Fibroblast of peridontal ligament (primary cell): Measurements from ENCODE around the gene PHC1.
"Not testable (repeated sequence)": the region's sequence is repeated elsewhere in the genome, so short reads cannot be mapped to it uniquely, and the experiment has no call there.

ENCODE experiments used
- DNase-seq: peaks from one replicate; pipeline ENCODE4 v3.0.0-alpha.2; 2010; ENCODE audit errors: extremely low read depth

PHC1 gene

DNA sequence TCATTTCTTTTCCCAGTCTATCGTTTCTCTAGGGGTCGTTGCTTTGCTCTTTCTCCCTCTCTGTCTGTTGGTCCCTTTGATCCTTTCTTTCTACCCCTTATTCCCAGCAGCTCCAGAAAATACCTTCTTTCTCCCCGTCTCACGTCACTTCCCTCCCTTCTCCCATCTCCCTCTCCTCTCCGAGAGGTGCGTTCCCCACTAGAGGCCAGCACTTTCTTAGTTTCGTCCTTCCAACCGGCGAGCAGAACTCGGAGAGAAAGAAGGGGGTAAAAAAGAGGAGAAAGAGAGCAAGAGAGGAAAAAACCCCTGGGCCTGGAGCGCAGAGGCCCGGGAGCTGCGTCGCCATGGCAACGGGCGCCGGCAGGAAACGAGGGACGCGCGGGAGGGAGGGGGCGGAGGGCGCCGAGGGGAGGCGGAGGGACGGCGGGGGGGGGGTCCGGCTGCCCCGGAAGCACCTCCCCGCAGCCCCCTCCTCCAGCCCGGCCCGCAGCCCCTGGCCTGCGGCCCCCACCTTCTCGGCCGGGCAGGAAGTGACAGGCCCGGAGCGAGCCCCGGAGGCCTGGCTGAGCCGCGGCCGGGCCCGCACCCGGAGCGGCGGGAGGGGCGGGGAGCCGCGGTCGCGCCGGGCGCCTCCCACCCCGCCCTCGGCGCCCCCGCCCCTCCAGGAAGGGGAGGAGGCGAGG, at the start of gene PHC1:
TSS of gene PHC1 (plus strand) at position 477 of the 683 bp plus-strand sequence. CDS start 3,169 bp downstream, outside the sequence.
- peak; percentile 70 for DNase-seq

DNA sequence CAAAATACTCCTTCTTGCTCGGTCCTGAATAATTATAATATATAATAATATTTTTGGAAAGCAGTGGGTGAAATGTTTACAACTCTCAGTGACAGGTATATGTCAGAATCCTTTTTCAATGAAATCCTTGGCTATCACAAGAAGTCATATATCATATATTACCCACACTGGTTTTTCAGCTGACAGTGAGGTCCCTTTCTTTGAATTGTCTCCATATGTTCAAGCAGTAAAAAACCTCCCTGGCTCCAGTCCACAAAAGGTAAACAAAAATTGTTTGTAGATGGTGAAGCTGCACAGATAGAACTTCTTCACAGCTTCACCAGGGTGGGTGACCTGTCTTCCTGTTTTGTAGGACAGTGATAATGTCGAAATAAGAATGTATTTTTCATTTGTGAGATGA, 47.9 kb upstream of the PHC1 start:
- DNase-seq, result no peak

DNA sequence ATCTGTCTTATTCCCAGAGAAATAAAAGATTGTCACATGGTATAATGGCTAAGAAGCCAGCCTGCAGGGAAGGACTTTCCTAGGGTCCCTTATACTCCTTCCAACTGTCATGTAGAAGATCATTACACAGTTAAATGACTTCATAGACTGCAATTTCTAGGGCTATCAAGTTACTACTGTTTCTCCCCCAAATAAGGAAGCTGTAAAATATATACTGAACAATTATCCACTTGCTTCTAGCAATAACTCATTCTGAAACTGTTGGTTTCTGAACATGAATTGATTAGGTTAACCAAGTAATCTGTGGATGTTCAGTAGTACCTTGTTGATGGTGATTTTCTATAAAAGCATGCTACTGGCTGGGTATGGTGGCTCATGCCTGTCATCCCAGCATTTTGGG, 47.3 kb upstream of the PHC1 start:
- no peak for DNase-seq

DNA sequence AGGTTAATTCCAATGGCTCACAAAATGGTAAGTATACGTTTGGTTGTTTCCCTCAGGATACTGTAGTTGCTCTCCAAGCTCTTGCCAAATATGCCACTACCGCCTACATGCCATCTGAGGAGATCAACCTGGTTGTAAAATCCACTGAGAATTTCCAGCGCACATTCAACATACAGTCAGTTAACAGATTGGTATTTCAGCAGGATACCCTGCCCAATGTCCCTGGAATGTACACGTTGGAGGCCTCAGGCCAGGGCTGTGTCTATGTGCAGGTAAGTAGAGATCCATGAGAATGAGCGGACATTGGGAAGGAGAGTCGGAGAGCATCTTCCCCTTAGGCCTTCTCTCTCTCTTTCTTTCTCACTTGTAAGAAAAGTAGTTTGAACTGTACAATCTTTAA, 46.5 kb upstream of the PHC1 start:
- DNase-seq, result peak; percentile 2

DNA sequence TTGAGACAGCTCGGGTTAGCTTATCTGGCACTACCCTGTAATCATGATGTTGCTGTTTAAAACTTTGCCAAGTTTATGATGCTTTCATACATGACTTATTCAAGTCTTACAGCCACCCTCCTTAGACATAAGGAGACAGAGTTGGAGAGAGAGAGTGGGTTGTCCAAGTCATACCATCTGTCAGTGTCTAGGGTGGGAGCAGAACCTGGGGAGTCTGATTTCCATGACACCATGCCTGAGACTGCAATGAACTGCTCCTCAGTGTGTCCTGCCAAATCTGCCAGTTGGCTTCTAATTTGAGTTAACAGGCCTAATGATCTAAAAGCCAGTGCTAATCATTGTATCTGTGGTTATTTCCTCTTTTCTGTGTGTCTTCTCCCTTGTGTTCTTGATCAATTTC, 43.7 kb upstream of the PHC1 start:
- no peak for DNase-seq

DNA sequence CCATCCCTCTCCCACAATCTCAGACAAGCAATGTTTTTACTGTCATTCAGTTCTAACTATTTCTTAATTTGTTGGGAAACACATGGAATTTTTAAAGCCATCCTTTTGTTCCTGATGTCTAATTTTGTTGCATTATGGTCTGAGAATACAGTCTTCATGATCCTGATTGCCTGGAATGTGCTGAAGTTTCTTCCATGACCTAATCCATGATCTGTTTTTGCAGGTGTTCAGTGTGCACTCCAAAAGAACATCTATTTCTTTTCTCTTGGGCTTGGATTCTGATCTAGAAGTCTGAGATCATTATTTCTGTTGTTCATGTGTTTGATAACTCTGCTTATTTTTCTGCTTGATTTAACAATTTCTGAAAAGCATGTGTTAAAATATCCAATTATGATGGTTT, 43.2 kb upstream of the PHC1 start:
- DNase-seq, result no peak

DNA sequence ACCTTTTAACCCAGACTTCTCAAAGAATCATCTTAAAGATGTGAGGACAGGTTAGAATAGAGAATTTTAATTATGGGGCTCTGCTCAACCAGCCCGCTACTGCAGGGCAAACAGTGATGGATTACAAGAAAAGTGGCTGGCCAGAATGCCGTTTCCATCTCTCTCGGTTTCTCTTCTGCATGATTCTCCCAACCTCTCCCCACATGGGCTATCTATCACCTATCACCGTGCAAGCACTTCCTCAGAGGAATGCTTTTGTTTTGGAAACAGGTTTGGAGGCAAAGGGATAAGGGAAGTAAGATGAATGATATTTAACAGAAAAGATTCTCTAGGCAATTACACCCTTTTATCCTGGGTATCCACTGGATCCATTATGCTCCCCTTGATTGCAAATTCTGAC, 37.4 kb upstream of the PHC1 start:
- DNase-seq, result no peak

DNA sequence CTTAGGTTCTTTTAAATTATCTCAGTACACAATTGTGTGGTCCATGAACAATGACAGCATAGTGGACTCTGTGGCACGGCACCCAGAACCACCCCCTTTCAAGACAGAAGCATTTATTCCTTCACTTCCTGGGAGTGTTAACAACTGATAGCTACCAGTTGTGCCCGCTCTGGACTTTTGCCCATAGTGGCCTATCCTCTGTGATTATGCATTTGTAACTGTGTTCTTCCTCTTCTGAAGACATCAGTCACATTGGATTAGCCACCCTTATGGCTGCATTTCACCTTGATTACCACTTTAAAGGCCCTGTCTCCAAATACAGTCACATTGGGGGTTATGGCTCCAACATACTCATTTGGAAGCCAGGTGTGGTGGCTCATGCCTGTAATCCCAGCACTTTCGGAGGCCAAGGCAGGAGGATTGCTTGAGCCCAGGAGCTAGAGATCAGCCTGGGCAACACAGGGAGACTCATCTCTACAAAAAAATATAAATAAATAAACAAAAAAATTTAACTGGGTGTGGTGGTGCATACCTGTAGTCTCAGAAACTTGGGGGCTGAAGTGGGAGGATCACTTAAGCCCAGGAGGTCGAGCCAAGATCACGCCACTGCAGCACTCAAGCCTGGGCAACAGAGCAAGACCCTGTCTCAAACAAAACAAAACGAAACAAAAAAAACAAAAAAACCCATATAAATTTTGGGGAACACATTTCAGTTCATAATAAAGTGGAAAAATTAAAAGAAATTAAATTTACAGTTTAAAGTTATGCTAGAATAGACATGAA, 27.6 kb upstream of the PHC1 start:
- no peak for DNase-seq

DNA sequence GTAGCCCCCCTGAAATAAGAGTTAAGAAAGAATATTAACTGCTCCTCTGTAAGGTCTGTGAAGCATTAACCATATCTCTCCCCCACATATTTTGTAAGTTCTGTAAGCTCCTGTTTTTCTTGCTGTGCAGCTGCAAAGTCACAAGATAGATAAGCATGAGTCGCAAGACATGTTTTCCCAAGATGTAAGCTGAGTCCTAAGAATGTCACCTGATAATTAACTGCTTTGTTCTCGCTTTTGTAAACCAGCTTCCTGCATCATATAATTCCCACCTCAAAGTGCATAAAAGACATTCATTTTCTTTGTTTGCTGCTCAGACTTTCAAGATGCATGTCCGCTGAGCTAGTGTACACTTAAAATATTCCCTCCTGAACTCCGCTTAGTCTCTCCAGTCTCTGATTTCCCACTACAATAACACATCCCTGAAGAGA, 27.0 kb upstream of the PHC1 start:
- no peak for DNase-seq

DNA sequence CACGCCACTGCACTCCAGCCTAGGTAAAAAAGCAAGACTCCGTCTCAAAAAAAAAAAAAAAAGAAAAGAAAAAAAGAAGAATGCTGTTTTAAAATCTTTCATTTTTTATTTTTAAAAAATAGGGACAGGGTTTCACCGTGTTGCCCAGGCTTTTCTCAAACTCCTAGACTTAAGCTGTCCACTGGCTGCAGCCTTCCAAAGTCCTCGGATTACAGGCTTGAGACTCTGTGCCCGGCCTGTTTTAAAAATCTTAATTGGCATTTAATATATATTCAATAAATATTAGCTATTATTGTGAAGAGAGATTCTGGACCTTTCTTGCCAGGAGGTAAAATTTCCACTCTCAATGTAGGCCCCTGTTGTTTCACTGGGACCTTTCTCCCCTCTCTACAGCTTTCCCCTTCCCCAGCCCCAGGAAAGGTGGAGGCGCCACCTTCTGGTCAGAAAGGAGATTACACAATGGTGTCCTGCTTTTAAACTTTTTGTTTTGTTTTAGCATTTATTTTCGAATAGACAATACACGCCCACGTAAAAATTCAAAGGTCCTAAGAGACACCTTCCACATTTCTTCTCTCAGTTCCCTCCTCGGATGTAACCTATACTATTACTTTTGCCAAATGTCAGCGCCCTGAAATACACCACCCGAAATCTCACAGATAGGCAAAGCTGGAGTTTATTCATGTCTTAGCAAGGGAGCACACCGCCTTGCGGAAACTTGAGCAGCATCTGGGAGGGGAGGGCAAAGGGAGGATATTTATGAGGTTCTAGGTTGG, 23.8 kb upstream of the PHC1 start:
- peak; percentile 57 for DNase-seq

DNA sequence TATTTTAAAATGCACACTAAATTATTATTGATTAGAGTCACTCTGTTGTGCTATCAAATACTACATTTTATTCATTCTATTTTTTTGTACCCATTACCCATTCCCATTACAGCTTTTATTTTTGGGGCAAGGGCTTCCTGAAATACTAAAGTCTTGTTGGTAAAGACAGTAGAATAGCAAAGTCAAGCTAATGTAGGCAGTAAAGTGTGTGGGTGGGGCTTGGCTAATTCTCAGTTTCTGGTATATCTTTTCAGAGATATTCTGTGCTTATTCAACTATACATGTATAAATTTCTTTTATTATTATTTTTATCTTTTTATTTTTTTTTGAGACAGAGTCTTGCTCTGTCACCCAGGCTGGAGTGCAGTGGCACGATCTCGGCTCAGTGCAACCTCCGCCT, 22.3 kb upstream of the PHC1 start:
- no peak for DNase-seq

DNA sequence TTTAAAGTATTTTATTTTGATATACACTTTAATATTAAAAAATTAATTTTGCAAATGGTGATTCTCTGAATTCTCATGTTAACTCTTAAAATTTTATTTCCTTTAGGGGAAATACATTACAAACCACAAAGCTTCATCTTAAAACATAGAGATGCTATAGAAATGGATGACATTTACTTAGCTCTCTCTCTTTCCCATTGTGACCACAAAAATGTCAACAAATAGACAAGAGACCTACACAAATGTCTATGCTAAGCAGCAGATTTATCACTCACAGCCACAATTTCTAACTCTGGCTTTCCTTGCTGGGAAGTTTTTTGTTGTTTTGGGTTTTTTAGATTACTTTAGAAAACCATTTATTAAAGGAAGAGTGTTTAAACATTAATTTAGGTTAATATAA, 19.9 kb upstream of the PHC1 start:
- DNase-seq, result no peak

DNA sequence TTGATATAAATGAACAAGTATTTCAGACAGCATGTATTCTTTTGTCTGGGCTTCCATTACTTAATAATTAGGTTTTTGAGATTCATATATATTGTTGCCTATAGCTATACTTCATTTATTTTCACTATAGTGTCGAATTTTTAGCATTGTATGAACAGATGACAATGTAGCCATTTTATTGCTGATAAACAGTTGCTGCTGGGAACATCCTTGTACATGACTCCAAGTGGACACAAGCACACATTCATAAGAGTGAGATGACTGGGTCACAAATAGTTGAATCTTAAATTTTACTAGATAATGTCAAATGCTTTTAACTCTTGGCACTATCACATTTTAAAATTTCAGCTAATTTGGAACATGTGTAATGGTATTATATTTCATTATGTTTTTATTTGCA, 19.3 kb upstream of the PHC1 start:
- no peak for DNase-seq

DNA sequence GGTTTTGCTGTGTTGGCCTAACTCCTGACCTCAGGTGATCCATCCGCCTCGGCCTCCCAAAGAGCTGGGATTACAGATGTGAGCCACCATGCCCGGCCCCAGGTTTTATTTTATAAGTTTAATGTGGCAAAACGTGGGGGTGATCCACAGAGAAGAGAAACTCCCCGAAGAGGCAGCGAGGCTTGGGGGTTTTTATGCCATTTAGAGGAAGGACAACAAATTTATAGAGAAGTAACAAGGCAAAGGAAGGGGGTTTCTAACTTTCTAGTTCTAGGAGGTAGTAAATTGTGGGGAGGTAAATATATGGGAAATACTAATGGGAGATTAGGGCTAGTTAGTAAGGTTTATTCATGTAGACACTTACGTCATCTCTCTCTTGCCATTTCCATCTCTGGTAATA, 17.2 kb upstream of the PHC1 start:
- DNase-seq, result no peak

DNA sequence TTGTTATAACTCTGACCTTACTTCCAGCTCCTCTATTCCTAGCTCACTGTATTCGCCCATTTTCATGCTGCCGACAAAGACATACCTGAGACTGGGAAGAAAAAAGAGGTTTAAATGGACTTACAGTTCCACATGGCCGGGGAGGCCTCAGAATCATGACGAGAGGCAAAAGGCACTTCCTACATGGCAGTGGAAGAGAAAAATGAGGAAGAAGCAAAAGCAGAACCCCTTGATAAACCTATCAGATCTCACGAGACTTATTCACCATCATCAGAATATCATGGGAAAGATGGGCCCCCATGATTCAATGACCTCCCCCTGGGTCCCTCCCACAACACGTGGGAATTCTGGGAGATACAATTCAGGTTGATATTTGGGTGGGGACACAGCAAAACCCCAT, 14.5 kb upstream of the PHC1 start:
- DNase-seq, result no peak

DNA sequence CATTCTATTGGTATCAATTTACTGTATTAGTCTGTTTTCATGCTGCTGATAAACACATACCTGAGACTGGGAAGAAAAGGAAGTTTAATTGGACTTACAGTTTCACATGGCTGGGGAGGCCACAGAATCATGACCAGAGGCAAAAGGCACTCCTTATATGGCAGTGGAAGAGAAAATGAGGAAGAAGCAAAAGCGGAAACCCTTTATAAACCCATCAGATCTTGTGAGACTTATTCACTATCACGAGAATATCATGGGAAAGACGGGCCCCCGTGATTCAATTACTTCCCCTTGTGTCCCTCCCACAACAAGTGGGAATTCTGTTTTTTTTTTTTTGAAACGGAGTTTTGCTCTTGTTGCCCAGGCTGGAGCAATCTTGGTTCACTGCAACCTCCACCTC, 11.6 kb upstream of the PHC1 start:
- DNase-seq, result not testable (repeated sequence)

DNA sequence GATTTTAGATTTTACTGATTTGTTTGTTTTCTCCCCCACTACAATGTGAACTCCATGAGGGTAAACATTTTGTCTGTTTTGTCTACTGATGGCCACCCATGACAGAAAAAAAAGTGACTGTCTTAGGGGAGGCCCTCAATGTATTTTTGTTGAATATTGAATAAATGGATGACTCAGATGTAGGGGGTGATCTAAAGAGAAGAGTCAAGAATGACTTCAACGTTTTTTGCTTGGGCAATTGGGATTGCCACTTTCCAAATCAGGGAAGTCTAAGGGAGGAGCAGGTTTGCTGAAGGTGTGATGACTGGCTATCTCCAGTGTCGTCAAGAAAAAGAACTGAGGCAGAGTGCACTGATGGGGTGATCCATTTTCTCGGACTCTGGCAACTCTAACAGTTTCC, 10.7 kb upstream of the PHC1 start:
- DNase-seq, result no peak

DNA sequence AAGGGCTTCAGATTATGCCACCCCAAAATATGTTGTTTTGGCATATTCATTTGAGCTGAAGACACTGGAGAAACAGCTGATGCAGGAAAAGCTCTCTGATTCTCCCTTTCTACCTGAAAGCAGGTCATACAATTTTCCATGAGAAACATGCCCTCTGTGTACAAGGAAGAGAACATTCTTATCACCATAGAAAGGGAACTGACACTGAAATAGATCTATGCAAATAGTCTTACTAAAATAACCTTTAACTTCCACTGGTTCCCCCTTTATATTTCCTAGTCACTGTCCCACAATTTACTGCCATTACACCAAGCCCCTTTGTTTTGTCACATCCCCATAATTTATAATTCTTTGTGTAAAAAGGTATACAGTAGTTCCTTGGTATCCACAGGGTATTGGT, 9.6 kb upstream of the PHC1 start:
- no peak for DNase-seq

DNA sequence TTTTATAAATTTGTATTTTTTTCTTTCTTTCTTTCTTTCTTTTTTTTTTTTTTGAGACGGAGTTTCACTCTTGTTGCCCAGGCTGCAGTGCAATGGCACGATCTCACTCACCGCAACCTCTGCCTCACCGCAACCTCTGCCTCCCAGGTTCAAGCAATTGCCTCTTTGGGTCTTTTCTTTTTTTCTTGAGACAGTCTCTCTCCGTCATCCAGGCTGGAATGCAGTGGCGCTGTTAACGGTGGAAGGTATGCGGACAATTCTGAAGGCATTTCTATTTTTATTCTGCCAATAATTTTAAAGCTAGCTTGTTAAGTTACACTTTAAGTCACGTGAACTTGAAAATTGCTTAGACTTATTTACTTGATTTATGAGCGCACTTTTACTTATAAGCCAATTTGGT, 8.8 kb upstream of the PHC1 start:
- DNase-seq, result no peak

DNA sequence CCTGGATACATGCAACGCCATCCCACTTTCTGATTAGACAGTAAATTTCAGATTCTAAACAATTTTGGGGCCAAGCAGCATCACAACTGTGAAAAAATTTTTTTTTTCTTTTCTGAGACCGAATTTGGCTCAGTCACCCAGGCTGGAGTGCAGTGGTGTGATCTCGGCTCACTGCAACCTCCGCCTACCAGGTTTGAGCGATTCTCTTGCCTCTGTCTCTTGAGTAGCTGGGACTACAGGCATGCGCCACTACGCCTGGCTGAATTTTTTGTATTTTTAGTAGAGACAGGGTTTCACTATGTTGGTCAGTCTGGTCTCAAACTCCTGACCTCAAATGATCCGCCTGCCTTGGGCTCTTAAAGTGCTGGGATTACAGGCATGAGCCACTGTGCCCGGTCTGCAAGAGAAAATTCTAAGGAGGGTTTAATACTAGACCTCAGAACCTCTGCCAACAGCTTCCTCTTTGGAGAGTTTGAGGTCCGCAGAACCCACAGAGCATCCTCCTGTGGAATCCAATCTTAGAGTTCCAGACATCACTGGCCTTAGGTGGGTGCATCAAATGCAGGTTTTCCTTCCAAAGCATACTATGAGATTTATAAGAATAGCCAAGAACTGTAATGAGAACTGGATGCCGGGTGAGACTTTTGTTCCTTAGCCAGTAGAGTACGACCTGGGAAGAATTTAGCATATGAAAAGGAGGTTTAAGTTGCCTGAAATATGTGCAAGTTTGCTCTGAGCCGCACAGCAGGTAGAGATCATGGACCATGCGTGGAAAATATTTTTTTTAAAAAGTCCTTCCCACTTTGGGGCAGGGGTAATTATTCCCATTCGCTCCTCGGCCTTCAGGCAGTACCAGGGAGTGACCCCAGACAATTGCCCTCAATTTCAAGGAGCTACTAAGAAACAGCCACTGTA, 7.8 kb upstream of the PHC1 start:
- DNase-seq, result no peak

DNA sequence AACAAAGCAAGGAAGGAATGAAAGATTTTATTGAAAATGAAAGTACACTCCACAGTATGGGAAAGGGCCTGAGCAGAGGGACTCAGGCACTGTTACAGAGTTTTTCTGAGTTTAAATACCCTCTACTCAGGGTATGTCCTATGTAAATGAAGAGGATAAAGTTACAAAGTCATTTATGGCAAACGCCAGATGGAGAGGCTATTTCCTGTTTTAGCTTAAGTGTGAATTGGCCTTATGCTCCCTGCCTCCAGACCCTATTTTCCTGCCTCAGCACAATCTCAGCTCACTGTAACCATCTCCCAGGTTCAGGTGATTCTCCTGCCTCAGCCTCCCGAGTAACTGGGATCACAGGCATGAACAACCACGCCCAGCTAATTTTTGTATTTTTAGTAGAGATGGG, 6.8 kb upstream of the PHC1 start:
- no peak for DNase-seq

DNA sequence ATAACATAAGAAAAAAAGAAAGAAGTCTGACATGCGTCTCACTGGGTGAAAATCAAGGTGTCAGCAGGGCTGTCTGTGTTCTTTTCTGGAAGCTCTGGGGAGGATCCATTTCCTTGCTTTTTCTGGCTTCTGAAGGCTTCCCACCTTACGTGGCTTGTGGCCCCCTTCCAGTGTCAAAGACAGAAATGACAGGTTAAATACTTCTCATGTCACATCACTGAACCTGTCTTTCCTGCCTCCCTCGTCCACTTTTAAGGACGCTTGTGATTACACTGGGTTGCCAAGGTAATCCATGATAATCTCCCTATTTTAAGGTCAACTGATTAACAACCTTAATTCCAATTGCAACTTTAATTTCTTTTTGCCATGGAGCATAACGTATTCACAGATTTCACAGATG, 4.6 kb upstream of the PHC1 start:
- DNase-seq, result no peak
